Measurements from ENCODE around the gene LBP.

The LBP gene, protein sequence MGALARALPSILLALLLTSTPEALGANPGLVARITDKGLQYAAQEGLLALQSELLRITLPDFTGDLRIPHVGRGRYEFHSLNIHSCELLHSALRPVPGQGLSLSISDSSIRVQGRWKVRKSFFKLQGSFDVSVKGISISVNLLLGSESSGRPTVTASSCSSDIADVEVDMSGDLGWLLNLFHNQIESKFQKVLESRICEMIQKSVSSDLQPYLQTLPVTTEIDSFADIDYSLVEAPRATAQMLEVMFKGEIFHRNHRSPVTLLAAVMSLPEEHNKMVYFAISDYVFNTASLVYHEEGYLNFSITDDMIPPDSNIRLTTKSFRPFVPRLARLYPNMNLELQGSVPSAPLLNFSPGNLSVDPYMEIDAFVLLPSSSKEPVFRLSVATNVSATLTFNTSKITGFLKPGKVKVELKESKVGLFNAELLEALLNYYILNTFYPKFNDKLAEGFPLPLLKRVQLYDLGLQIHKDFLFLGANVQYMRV

DNA sequence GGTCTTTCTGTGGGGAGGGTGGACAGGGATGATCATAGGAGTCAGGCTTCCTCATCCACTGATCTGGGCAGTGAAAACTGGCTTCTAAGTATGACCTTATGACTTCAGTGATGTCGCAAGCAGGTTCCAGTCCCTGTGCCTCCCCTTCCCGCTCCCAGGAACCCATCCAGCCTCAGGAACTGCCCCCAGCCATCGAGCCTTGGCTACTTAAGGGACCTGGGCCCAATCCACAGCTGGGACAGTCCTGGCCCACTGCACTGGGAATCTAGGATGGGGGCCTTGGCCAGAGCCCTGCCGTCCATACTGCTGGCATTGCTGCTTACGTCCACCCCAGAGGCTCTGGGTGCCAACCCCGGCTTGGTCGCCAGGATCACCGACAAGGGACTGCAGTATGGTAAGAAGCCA is at the start of gene LBP:
Gene LBP (plus strand): TSS at position 236 of the 405 bp plus-strand sequence. CDS start 35 bp downstream, at position 271.
- TF ChIP-seq, protein P1, sequence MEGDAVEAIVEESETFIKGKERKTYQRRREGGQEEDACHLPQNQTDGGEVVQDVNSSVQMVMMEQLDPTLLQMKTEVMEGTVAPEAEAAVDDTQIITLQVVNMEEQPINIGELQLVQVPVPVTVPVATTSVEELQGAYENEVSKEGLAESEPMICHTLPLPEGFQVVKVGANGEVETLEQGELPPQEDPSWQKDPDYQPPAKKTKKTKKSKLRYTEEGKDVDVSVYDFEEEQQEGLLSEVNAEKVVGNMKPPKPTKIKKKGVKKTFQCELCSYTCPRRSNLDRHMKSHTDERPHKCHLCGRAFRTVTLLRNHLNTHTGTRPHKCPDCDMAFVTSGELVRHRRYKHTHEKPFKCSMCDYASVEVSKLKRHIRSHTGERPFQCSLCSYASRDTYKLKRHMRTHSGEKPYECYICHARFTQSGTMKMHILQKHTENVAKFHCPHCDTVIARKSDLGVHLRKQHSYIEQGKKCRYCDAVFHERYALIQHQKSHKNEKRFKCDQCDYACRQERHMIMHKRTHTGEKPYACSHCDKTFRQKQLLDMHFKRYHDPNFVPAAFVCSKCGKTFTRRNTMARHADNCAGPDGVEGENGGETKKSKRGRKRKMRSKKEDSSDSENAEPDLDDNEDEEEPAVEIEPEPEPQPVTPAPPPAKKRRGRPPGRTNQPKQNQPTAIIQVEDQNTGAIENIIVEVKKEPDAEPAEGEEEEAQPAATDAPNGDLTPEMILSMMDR (IDR thresholded peaks at IDR 0.05; ENCODE audit: borderline replicate concordance, insufficient read depth, low read depth, low read length), result no peak

DNA sequence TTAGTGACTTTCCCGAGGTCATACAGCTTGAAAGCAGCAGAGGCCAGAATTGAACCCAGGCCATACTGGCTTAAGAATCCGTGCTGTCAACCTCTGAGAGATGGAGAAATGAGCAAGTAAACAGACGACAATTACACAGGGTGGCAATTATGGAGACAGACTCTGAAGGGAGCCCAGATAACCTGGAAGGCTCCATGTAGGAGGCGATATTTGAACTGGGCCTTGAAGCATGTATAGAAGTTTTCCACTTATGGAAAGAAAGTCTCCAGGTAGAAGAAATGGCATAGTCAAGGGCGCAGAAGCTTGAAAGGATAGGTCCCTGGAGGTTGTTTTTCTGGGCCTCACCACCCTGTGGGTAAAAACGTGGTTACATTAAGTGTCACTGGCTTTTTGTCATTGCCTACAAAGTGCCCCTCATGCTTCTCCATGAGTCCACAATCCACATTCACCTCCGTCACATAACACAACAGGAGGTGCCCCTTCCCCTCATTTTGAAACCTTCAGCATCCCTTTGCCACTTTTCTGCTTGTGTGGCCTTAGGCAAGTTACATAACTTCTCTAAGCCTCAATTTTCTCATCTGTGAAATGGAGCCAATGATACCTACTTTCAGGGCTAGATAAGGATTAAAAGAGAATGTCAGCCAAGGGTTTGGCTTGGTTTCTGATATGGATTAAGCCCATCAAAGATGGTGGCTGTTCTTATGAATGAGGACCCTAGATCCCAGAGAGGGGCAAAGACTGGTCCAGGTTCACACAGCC is 48.2 kb upstream of the LBP start:
- TF ChIP-seq, protein P1 (IDR thresholded peaks at IDR 0.05; ENCODE audit: borderline replicate concordance, insufficient read depth, low read depth, low read length), result no peak
- no peak overlapping the region for H3K4me3 ChIP-seq (ENCODE audit: low read depth, low read length)

More for the DNA sequence above, at the start of gene LBP:
- no peak within 1 kb of the TSS for H3K4me3 ChIP-seq (ENCODE audit: low read depth, low read length)

DNA sequence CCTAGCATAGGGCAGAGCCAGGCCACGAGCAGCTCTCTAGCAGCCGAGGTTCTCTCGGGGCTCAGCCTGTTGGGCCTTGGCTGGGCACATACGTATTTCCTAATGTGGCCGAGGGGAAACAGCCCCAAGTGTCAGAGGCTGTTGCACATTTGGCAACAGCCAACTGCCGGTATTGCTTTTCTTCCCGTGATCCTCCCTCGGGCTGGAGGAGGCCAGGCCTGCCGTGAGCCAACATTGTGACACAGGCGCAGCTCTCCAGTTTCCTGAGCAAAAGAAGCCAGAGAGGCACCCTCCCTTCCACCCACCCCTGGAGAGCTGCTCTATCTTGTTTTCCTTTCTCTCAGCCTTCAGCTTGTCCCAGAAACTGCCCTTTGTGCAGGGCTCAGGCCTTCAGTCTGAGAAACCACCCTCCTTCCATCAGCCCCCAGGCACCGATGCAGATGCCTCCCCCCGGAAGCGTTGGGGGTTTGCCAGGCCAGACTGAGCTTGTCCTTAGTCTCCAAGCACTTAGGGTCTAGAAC is 47.5 kb upstream of the LBP start:
- TF ChIP-seq, protein P1 (IDR thresholded peaks at IDR 0.05; ENCODE audit: borderline replicate concordance, insufficient read depth, low read depth, low read length), result no peak

DNA sequence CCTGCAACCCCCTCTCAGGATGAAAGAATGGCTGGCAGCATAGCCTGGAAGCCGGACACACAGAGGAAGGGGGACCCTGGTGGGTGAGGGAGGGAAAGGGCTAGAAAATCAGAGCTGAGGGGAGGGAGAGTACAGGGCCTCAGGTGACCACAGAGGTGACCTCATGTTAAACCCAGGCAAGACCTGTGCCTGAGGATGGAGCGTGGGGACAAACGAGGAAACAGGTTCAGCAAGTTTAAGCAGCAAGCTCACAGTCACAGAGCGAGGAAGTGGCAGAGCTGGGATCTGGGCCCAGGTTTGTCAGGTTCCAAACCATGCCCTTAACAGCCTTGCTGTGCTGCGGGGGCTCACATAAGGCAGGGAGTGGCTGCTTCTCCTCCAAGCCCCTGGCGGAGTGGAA is 46.3 kb upstream of the LBP start:
- no peak overlapping the region for H3K4me3 ChIP-seq (ENCODE audit: low read depth, low read length)
- TF ChIP-seq, protein P1 (IDR thresholded peaks at IDR 0.05; ENCODE audit: borderline replicate concordance, insufficient read depth, low read depth, low read length), result no peak

More for the DNA sequence above, 47.5 kb upstream of the LBP start:
- H3K4me3 ChIP-seq (ENCODE audit: low read depth, low read length), result no peak overlapping the region

DNA sequence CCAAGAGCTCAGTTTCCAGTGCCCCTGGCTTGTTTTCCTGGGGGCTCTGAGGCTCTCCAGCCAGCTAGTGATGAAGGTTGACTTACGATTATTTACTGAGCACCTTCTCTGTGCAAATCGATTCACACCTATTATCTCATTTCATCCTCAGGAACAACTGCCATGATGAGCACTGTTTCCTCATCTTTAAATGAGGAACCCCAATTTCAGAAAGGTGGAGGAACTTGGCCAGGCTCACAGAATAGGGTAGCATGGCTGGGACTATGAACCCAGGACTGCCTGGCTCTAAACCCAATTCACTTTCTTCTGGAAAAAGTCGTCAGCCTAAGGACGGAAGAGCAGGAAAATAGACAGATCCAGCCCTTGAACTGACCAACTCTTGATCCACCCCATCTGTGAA is 45.8 kb upstream of the LBP start:
- TF ChIP-seq, protein P1 (IDR thresholded peaks at IDR 0.05; ENCODE audit: borderline replicate concordance, insufficient read depth, low read depth, low read length), result no peak
- H3K4me3 ChIP-seq (ENCODE audit: low read depth, low read length), result no peak overlapping the region

DNA sequence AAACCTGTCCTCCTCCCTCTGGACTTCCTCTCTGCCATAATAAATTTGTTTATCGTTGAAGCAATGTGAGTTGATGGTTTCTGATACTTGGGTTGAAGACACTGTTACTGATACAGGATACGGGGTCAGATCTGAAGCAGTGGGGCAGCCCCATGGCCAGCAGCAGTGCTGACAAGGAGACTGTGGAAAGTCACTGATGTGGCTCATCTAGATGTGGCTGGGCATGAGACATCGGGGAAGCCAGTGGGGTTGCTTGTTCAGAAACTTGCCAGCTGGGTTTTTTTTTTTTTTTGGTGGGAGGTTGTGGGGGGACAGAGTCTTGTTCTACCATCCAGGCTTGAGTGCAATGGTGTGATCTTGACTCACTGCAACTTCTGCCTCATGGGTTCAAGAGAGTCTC is 45.0 kb upstream of the LBP start:
- no peak overlapping the region for H3K4me3 ChIP-seq (ENCODE audit: low read depth, low read length)
- TF ChIP-seq, protein P1 (IDR thresholded peaks at IDR 0.05; ENCODE audit: borderline replicate concordance, insufficient read depth, low read depth, low read length), result no peak

Measured in GM12875 (cell line).